Embryonic facial prominence (tissue), 1 donor: Measurements from ENCODE around the gene RNU1-1.
A peak's percentile ranks its signal among the peaks of the same experiment; 100 is the strongest.
"Not testable (repeated sequence)": the region's sequence is repeated elsewhere in the genome, so short reads cannot be mapped to it uniquely, and the experiment has no call there.

Experiments used
- DNase-seq: peaks from one replicate; pipeline ENCODE4 v3.0.0-alpha.2; 2016; ENCODE audit errors: extremely low spot score

RNU1-1 gene

DNA sequence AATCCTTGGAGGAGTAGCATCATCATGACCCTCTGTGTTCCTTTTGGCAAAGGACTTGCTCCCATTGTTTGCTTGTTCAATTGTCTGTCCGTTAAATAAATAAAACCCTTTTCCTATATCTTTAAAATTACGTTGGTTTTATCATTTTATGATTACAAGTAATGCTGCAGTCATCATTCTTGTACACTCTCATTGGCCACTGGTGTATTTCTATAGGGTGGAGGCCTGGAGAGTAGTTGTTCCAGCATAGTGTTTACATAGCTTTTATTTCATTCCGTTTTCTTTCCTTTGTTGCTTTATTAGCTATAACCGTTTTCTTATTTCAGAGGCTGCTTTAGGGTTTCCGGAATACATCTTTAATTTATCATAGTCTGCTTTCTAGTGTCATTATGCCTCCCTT, 7.6 kb upstream of the RNU1-1 start:
- not testable (repeated sequence) for DNase-seq

- DNase-seq, result no peak
Observed at GRCh38 chr1:16521288-16521583, 7.2 kb upstream of the RNU1-1 start.

DNA sequence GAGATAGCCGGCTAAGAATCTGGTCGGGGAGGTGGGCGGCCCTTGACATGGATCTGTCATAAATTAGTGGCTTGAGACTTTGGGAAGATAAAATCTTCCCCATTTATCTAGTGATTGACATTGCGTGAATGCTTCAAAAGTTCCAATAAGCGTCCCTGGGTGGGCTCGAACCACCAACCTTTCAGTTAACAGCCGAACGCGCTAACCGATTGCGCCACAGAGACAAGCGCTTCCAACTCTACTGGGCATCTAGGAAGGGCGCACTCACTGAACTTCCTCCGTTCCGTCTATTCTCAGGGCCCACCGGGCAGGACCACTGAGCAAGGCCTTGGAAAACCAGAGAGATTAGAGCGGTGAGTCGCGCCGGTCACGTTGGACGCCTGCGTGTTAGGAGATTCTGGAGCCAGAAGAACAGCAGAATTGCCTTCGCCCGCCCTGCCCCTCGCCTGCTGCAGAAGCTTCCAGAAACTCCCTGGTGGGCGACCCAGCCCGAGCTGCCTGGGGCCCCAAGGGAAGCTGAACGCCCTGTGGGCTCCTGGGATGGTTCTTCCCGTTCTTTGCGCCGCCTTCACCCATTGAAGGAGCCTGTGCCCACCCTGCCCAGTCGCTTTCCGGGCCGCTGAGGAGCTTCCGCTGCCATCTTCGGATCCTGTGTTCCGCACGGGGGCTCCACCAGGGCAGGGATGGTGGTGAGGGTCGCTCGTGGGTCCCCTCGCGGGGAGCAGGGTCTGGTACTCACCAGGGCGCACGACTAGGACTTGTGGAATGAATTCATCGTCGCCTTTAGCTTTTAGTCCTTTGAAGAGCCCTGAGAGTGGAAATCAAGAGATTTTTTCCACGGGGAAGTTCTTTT, 6.6 kb upstream of the RNU1-1 start:
- not testable (repeated sequence) for DNase-seq

DNA sequence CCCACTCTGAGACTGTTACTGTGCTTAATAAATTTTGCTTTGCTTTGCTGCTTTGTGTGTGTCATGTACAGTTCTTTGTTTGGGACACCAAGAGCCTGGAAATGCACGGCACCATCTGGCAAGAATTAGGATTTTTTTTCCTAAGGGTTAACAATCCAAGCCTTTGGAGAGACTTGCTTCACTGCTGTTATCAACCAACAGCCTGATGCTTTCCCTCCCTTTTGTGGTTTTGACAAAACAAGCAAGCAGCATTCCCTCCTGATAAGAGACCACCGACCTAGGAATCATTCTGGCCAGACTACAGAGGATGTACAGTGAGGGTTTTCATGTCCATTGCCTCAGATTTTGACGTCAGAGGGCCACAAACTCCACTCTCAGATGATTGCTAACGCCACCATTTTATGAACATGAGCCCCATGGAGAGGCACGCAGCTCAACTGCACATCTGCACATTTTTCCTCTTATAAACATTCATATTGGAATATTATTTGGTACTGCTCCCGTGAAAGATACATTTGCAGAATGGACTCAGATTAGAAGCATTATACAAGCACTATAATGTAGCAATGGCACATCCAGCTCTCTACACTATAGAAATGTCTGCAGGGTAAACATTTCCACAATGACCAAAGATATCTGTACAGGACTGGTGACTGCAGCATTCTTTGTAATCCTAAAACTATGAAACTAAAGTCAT, 5.3 kb upstream of the RNU1-1 start:
- not testable (repeated sequence) for DNase-seq

DNA sequence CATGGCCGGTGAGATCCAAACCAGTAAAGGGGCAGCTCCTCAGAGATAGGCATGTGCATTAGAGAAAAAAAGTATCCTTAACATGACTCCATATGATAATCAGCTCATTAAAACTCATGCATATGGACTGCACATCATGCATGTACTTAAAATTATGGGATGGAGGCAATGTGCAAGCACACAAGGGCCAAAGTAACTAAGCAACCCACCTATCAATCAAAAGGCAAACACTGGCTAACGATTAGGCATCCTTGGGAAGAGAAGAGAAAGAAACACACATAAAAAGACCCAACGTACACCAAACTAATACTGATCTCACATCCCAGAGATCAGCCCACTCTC, 4.8 kb upstream of the RNU1-1 start:
- not testable (repeated sequence) for DNase-seq

GRCh38 chr1:16516694-16517410, 2.8 kb upstream of the RNU1-1 start:
- DNase-seq, result not testable (repeated sequence)

DNA sequence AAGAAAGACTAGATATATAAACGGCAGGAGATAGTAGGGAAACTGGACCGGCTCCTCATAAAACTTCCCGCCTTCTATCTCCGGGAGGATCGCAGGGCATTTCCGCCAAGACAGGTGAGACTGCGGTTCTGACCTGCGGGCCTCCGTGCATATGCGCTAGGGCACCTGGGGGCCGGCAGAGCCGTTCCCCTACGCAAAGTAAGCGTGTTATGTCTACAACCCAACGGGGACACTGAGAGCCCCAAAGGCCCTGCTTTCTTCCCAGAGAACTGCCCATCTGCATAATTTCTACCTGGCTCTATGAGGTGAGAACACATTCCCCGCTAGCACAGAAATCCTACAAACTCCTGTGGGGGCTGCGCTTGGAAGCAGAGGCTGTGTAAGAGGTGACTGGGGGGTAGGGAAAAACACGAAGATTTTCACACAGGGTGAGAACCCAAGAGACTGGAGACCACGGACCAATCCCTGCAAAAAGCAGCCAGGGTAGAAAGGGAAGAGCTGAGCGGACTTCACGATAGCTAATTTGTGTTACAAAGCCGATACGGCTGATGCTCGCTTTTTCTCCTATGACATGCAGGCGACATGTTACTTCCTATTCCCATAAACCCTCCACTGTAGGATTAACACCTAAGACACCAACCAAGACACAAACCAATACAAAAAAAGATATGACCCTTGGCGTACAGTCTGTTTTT, 526 bp downstream of the RNU1-1 start:
- peak; percentile 85 for DNase-seq

- not testable (repeated sequence) for DNase-seq
Observed at GRCh38 chr1:16512624-16513411, 1.3 kb downstream of the RNU1-1 start.

GRCh38 chr1:16511926-16512325, 2.2 kb downstream of the RNU1-1 start:
- DNase-seq, result not testable (repeated sequence)

- not testable (repeated sequence) for DNase-seq
Observed at GRCh38 chr1:16508861-16509445, 5.1 kb downstream of the RNU1-1 start.

GRCh38 chr1:16506364-16507136, 7.5 kb downstream of the RNU1-1 start:
- DNase-seq, result not testable (repeated sequence)

GRCh38 chr1:16505870-16506269, 8.2 kb downstream of the RNU1-1 start:
- DNase-seq, result not testable (repeated sequence)

- no peak for DNase-seq
Observed at GRCh38 chr1:16503494-16503893, 10.6 kb downstream of the RNU1-1 start.

- not testable (repeated sequence) for DNase-seq
Observed at GRCh38 chr1:16501446-16501845, 12.6 kb downstream of the RNU1-1 start.

DNA sequence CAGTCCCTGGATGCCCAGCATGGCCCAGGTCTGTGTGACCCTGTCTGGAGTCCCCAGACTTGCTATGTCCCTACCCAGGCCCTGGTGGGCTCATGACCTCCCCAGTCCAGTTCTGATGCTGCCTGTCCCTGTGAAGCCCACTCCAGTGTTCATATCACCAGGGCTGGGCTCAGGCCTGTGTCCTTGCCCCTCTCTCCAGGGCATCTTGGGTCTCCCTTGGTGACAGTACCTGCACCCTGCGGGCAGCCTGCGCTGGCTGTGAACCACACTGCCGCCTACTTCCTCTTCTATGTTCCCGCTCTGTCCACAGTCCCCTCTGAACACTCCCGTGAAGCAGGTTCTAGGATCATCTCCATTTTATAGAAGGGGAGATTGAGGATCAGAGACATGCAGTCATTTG, 13.1 kb downstream of the RNU1-1 start:
- not testable (repeated sequence) for DNase-seq

DNA sequence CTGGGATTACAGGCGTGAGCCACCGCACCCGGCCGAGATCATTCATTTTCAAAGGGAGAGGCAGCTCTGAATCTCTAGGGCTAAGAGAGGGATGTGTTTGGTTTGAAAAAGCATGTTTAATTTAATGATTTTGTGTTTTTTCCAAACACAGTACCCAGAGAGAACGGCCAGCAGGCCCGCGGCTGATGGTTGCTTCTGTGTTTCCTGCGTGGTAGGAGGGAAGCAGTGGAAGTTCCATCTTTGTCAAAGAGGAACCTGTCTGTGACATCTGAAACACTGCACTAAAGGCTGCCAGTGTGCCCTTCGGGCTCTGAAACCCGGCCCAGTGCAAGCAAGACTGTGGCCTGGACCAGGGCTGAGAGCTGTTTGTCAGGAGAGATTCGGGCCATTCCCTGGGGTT, 13.6 kb downstream of the RNU1-1 start:
- DNase-seq, result not testable (repeated sequence)

- peak; percentile 75 for DNase-seq
Observed at GRCh38 chr1:16498573-16499413, 15.3 kb downstream of the RNU1-1 start.

DNA sequence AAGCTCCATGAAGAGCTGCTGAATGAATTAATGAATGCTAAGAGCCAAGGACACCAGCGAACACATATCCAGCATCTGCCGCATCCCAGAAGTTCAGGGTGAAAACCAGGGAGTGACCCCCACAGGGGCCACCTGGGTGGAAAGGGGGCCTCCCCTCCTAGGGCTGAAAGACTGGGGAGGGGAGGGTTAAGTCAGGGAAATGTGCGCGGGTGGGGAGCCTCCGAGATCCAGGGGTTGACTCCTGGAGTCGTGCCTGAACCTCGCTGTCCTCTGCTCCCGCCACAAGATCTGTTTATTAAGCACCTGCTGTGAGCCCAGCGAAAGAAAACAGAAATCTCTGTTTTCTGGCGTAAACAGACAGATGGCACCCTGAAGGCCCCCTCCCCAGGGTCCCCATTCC, 16.0 kb downstream of the RNU1-1 start:
- not testable (repeated sequence) for DNase-seq

- not testable (repeated sequence) for DNase-seq
Observed at GRCh38 chr1:16497474-16497904, 16.6 kb downstream of the RNU1-1 start.
